Measurements from ENCODE around the gene PTPN21.

PTPN21 gene

GRCh38 chr14:88500611-88501010 lies 54.2 kb downstream of the PTPN21 start:
- Histone ChIP-seq H3K27ac (ENCODE audit: low read length) (no peak overlapping the region), H3K9ac (ENCODE audit: low read length) (no peak overlapping the region), H3K4me1 (ENCODE audit: control insufficient read depth, low read depth, low read length) (no peaks in the 10 kb centered on the region), H3K27me3 (ENCODE audit: control insufficient read depth, insufficient read depth, low read length) (no peaks in the 10 kb centered on the region), H3K4me3 (ENCODE audit: low read length) (no peak overlapping the region), H3K9me3 (ENCODE audit: control insufficient read depth, low read depth, low read length) (no peaks in the 10 kb centered on the region), H3K36me3 (ENCODE audit: control insufficient read depth, low read depth, low read length) (peaks cover 51% of the 10 kb centered on the region)

- Histone ChIP-seq H3K27ac (ENCODE audit: low read length) (no peak overlapping the region), H3K36me3 (ENCODE audit: control insufficient read depth, low read depth, low read length) (peaks cover 46% of the 10 kb centered on the region), H3K4me1 (ENCODE audit: control insufficient read depth, low read depth, low read length) (no peaks in the 10 kb centered on the region), H3K4me3 (ENCODE audit: low read length) (no peak overlapping the region), H3K27me3 (ENCODE audit: control insufficient read depth, insufficient read depth, low read length) (no peaks in the 10 kb centered on the region), H3K9me3 (ENCODE audit: control insufficient read depth, low read depth, low read length) (no peaks in the 10 kb centered on the region), H3K9ac (ENCODE audit: low read length) (no peak overlapping the region)
Measured at GRCh38 chr14:88499225-88499624, 55.6 kb downstream of the PTPN21 start.

- no peak overlapping the region for H3K27ac ChIP-seq (ENCODE audit: low read length)
- peaks cover 29% of the 10 kb centered on the region for H3K36me3 ChIP-seq (ENCODE audit: control insufficient read depth, low read depth, low read length)
- H3K4me1 ChIP-seq (ENCODE audit: control insufficient read depth, low read depth, low read length): peaks cover 8% of the 10 kb centered on the region
- H3K4me3 ChIP-seq (ENCODE audit: low read length): no peak overlapping the region
- no peaks in the 10 kb centered on the region for H3K27me3 ChIP-seq (ENCODE audit: control insufficient read depth, insufficient read depth, low read length)
- no peak overlapping the region for H3K9ac ChIP-seq (ENCODE audit: low read length)
- H3K9me3 ChIP-seq (ENCODE audit: control insufficient read depth, low read depth, low read length): no peaks in the 10 kb centered on the region
Measured at GRCh38 chr14:88496414-88496813, 58.4 kb downstream of the PTPN21 start.

GRCh38 chr14:88493392-88494185 lies 61.2 kb downstream of the PTPN21 start:
- Histone ChIP-seq H3K27me3 (ENCODE audit: control insufficient read depth, insufficient read depth, low read length) (no peaks in the 10 kb centered on the region), H3K4me3 (ENCODE audit: low read length) (no peak overlapping the region), H3K9me3 (ENCODE audit: control insufficient read depth, low read depth, low read length) (no peaks in the 10 kb centered on the region), H3K4me1 (ENCODE audit: control insufficient read depth, low read depth, low read length) (peaks cover 8% of the 10 kb centered on the region), H3K36me3 (ENCODE audit: control insufficient read depth, low read depth, low read length) (peaks cover 20% of the 10 kb centered on the region), H3K9ac (ENCODE audit: low read length) (no peak overlapping the region), H3K27ac (ENCODE audit: low read length) (no peak overlapping the region)

GRCh38 chr14:88492272-88493089 lies 62.3 kb downstream of the PTPN21 start:
- Histone ChIP-seq H3K27ac (ENCODE audit: low read length) (no peak overlapping the region), H3K9me3 (ENCODE audit: control insufficient read depth, low read depth, low read length) (no peaks in the 10 kb centered on the region), H3K36me3 (ENCODE audit: control insufficient read depth, low read depth, low read length) (peaks cover 15% of the 10 kb centered on the region), H3K4me3 (ENCODE audit: low read length) (no peak overlapping the region), H3K27me3 (ENCODE audit: control insufficient read depth, insufficient read depth, low read length) (no peaks in the 10 kb centered on the region), H3K9ac (ENCODE audit: low read length) (no peak overlapping the region), H3K4me1 (ENCODE audit: control insufficient read depth, low read depth, low read length) (peaks cover 8% of the 10 kb centered on the region)

GRCh38 chr14:88490168-88490567 lies 64.6 kb downstream of the PTPN21 start:
- Histone ChIP-seq H3K36me3 (ENCODE audit: control insufficient read depth, low read depth, low read length) (no peaks in the 10 kb centered on the region), H3K4me3 (ENCODE audit: low read length) (no peak overlapping the region), H3K9ac (ENCODE audit: low read length) (no peak overlapping the region), H3K4me1 (ENCODE audit: control insufficient read depth, low read depth, low read length) (peaks cover 8% of the 10 kb centered on the region), H3K27ac (ENCODE audit: low read length) (no peak overlapping the region), H3K27me3 (ENCODE audit: control insufficient read depth, insufficient read depth, low read length) (no peaks in the 10 kb centered on the region), H3K9me3 (ENCODE audit: control insufficient read depth, low read depth, low read length) (no peaks in the 10 kb centered on the region)

GRCh38 chr14:88488897-88489296 lies 65.9 kb downstream of the PTPN21 start:
- Histone ChIP-seq H3K4me3 (ENCODE audit: low read length) (no peak overlapping the region), H3K27ac (ENCODE audit: low read length) (no peak overlapping the region), H3K9ac (ENCODE audit: low read length) (no peak overlapping the region), H3K9me3 (ENCODE audit: control insufficient read depth, low read depth, low read length) (no peaks in the 10 kb centered on the region), H3K36me3 (ENCODE audit: control insufficient read depth, low read depth, low read length) (no peaks in the 10 kb centered on the region), H3K4me1 (ENCODE audit: control insufficient read depth, low read depth, low read length) (peaks cover 17% of the 10 kb centered on the region), H3K27me3 (ENCODE audit: control insufficient read depth, insufficient read depth, low read length) (no peaks in the 10 kb centered on the region)

GRCh38 chr14:88488081-88488480 lies 66.7 kb downstream of the PTPN21 start:
- no peak overlapping the region for H3K27ac ChIP-seq (ENCODE audit: low read length)
- H3K36me3 ChIP-seq (ENCODE audit: control insufficient read depth, low read depth, low read length): no peaks in the 10 kb centered on the region
- no peak overlapping the region for H3K9ac ChIP-seq (ENCODE audit: low read length)
- H3K9me3 ChIP-seq (ENCODE audit: control insufficient read depth, low read depth, low read length): no peaks in the 10 kb centered on the region
- peaks cover 17% of the 10 kb centered on the region for H3K4me1 ChIP-seq (ENCODE audit: control insufficient read depth, low read depth, low read length)
- H3K4me3 ChIP-seq (ENCODE audit: low read length): no peak overlapping the region
- H3K27me3 ChIP-seq (ENCODE audit: control insufficient read depth, insufficient read depth, low read length): no peaks in the 10 kb centered on the region

GRCh38 chr14:88482524-88482923 lies 72.3 kb downstream of the PTPN21 start:
- Histone ChIP-seq H3K36me3 (ENCODE audit: control insufficient read depth, low read depth, low read length) (peaks cover 12% of the 10 kb centered on the region), H3K4me3 (ENCODE audit: low read length) (no peak overlapping the region), H3K4me1 (ENCODE audit: control insufficient read depth, low read depth, low read length) (peaks cover 9% of the 10 kb centered on the region), H3K9me3 (ENCODE audit: control insufficient read depth, low read depth, low read length) (no peaks in the 10 kb centered on the region), H3K27me3 (ENCODE audit: control insufficient read depth, insufficient read depth, low read length) (no peaks in the 10 kb centered on the region), H3K27ac (ENCODE audit: low read length) (no peak overlapping the region), H3K9ac (ENCODE audit: low read length) (no peak overlapping the region)

GRCh38 chr14:88481794-88482193 lies 73.0 kb downstream of the PTPN21 start:
- Histone ChIP-seq H3K36me3 (ENCODE audit: control insufficient read depth, low read depth, low read length) (peaks cover 12% of the 10 kb centered on the region), H3K4me3 (ENCODE audit: low read length) (no peak overlapping the region), H3K4me1 (ENCODE audit: control insufficient read depth, low read depth, low read length) (peaks cover 9% of the 10 kb centered on the region), H3K27me3 (ENCODE audit: control insufficient read depth, insufficient read depth, low read length) (no peaks in the 10 kb centered on the region), H3K27ac (ENCODE audit: low read length) (no peak overlapping the region), H3K9me3 (ENCODE audit: control insufficient read depth, low read depth, low read length) (no peaks in the 10 kb centered on the region), H3K9ac (ENCODE audit: low read length) (no peak overlapping the region)

GRCh38 chr14:88481059-88481458 lies 73.7 kb downstream of the PTPN21 start:
- Histone ChIP-seq H3K4me3 (ENCODE audit: low read length) (no peak overlapping the region), H3K36me3 (ENCODE audit: control insufficient read depth, low read depth, low read length) (peaks cover 12% of the 10 kb centered on the region), H3K9ac (ENCODE audit: low read length) (no peak overlapping the region), H3K4me1 (ENCODE audit: control insufficient read depth, low read depth, low read length) (peaks cover 9% of the 10 kb centered on the region), H3K9me3 (ENCODE audit: control insufficient read depth, low read depth, low read length) (no peaks in the 10 kb centered on the region), H3K27ac (ENCODE audit: low read length) (no peak overlapping the region), H3K27me3 (ENCODE audit: control insufficient read depth, insufficient read depth, low read length) (no peaks in the 10 kb centered on the region)
